ENCODE data around the gene SPIN1.
A peak's percentile ranks its signal among the peaks of the same experiment; 100 is the strongest.

SPIN1 gene

GRCh38 chr9:88503081-88503844 lies 115.0 kb downstream of the SPIN1 start:
- Histone ChIP-seq H3K4me3 (no peak overlapping the region), H3K27ac (no peak overlapping the region)
- TF ChIP-seq CTCF (IDR thresholded peaks at IDR 0.05), result no peak
- DNase-seq (ENCODE audit: low spot score), result peak; percentile 38

GRCh38 chr9:88503845-88504764 lies 115.9 kb downstream of the SPIN1 start:
- Histone ChIP-seq H3K4me3 (no peak overlapping the region), H3K27ac (no peak overlapping the region)
- no peak for TF ChIP-seq CTCF (IDR thresholded peaks at IDR 0.05)
- DNase-seq (ENCODE audit: low spot score), result no peak

GRCh38 chr9:88508326-88508725 lies 120.1 kb downstream of the SPIN1 start:
- no peak for TF ChIP-seq CTCF (IDR thresholded peaks at IDR 0.05)
- no peak overlapping the region for H3K4me3 ChIP-seq

GRCh38 chr9:88511906-88512305 lies 123.7 kb downstream of the SPIN1 start:
- no peak for DNase-seq (ENCODE audit: low spot score)
- H3K27ac ChIP-seq, result no peak overlapping the region
- no peak overlapping the region for H3K4me3 ChIP-seq
- TF ChIP-seq CTCF (IDR thresholded peaks at IDR 0.05), result no peak

More at GRCh38 chr9:88508326-88508725, 120.1 kb downstream of the SPIN1 start:
- no peak for DNase-seq (ENCODE audit: low spot score)
- H3K27ac ChIP-seq, result no peak overlapping the region

GRCh38 chr9:88514247-88514646 lies 126.0 kb downstream of the SPIN1 start:
- no peak overlapping the region for H3K27ac ChIP-seq
- DNase-seq (ENCODE audit: low spot score), result no peak
- no peak overlapping the region for H3K4me3 ChIP-seq
- TF ChIP-seq CTCF (IDR thresholded peaks at IDR 0.05), result no peak

- no peak for TF ChIP-seq CTCF (IDR thresholded peaks at IDR 0.05)
- Histone ChIP-seq H3K4me3 (no peak overlapping the region), H3K27ac (no peak overlapping the region)
- no peak for DNase-seq (ENCODE audit: low spot score)
These were observed 133.1 kb downstream of the SPIN1 start for GRCh38 chr9:88521308-88521707.

Measured in coronary artery (tissue), 2 donors.